ENCODE data around the gene MCM8.

GRCh38 chr20:6045566-6045965 is 95.1 kb downstream of the MCM8 start:
- TF ChIP-seq CTCF (IDR thresholded peaks at IDR 0.05) (no peak), POLR2A (IDR thresholded peaks at IDR 0.05) (no peak)

Data from esophagus squamous epithelium (tissue), 4 donors.